Ovary (tissue), 3 donors: ENCODE results near the gene ZP1.

Experiments used
- CTCF ChIP-seq, 3 donors: fragments of 450-650 bp in 2 of 3; fragments of 200-600 bp in 1 of 3; IDR thresholded peaks; one replicate each; pipeline versions ENCODE4 v1.5.1 to v1.8.0; 2016 to 2022; ENCODE audit warnings: antibody characterized with exemption in 3 of 3, mild to moderate bottlenecking in 1 of 3
- POLR2A ChIP-seq: fragments of 450-650 bp; IDR thresholded peaks from one replicate; pipeline ENCODE4 v1.6.1; 2017; ENCODE audit warnings: antibody characterized with exemption, mild to moderate bottlenecking, moderate library complexity
- donor health status: DM: no; HTN: no; CAD: no.

- TF ChIP-seq POLR2A, result no peak
- no peak for TF ChIP-seq CTCF (IDR thresholded peaks at IDR 0.05)
These were observed 49.9 kb downstream of the ZP1 start for GRCh38 chr11:60917267-60917666.
